ENCODE data around the gene CPLANE2.

The CPLANE2 gene

GRCh38 chr1:16237343-16237830 is 404 bp upstream of the CPLANE2 start:
- H2BK15ac ChIP-seq (ENCODE audit: low read depth, poor library complexity, severe bottlenecking), result no peak overlapping the region
- peak overlapping the region; percentile 36 for H2AK5ac ChIP-seq (ENCODE audit: low read length, severe bottlenecking)
- H3K4me3 ChIP-seq (ENCODE audit: insufficient read depth in 1 of 2, low read depth in 1 of 2, low read length in 2 of 2), result peak overlapping the region; percentile 70 to 90
- no peaks in the 10 kb centered on the region for H3K9me3 ChIP-seq (ENCODE audit: control insufficient read depth, low read length)
- H3K18ac ChIP-seq (ENCODE audit: low read depth in 1 of 2, low read length in 2 of 2), result no peak overlapping the region
- H3K4me1 ChIP-seq (ENCODE audit: control insufficient read depth, insufficient read depth, low read depth, low read length), result peaks cover 12% of the 10 kb centered on the region
- no peaks in the 10 kb centered on the region for H3K27me3 ChIP-seq (ENCODE audit: control insufficient read depth in 1 of 2, insufficient read depth in 1 of 2, low read length in 2 of 2)
- H3K79me1 ChIP-seq (replicated peaks; ENCODE audit: low read length, poor library complexity, severe bottlenecking), result peaks cover 5% of the 10 kb centered on the region
- DNase-seq, result no peak
- no peak overlapping the region for H2AFZ ChIP-seq (ENCODE audit: low read depth, low read length)
- H3K9ac ChIP-seq (ENCODE audit: low read length), result peak overlapping the region; percentile 92
- no peak overlapping the region for H4K91ac ChIP-seq (ENCODE audit: low read length)
- peaks cover 3 to 14% of the 10 kb centered on the region in 2 experiments for H3K36me3 ChIP-seq (ENCODE audit: control insufficient read depth in 1 of 2, insufficient read depth in 2 of 2, low read depth in 1 of 2, low read length in 2 of 2)
- peak overlapping the region in 1 of 2 experiments; percentile 7 for H3K4ac ChIP-seq (ENCODE audit: low read depth in 1 of 2, low read length in 2 of 2)
- H2BK12ac ChIP-seq (ENCODE audit: low read length in 2 of 2), result no peak overlapping the region
- no peak overlapping the region for H2BK5ac ChIP-seq (ENCODE audit: low read depth, low read length, poor library complexity, severe bottlenecking)
- no peak overlapping the region for H3K23ac ChIP-seq (ENCODE audit: low read length in 2 of 2)
- H4K8ac ChIP-seq (ENCODE audit: low read length), result peak overlapping the region; percentile 92
- WGBS, result 36% methylated on average over 4 of the region's 6 CpGs
- no peak overlapping the region for H2BK120ac ChIP-seq (ENCODE audit: low read depth, low read length)
- peak overlapping the region; percentile 92 for H3K4me2 ChIP-seq (ENCODE audit: low read length, poor library complexity, severe bottlenecking)
- H3K14ac ChIP-seq (ENCODE audit: low read length in 2 of 2), result no peak overlapping the region
- H3K27ac ChIP-seq (ENCODE audit: low read length, poor library complexity, severe bottlenecking), result peak overlapping the region; percentile 18

GRCh38 chr1:16235944-16236510 is 956 bp downstream of the CPLANE2 start:
- 44% methylated on average over 5 of the region's 6 CpGs for WGBS
- H2BK120ac ChIP-seq (ENCODE audit: low read depth, low read length), result no peak overlapping the region
- H3K23ac ChIP-seq (ENCODE audit: low read length in 2 of 2), result peak overlapping the region in 1 of 2 experiments; percentile 23
- no peak overlapping the region for H2BK15ac ChIP-seq (ENCODE audit: low read depth, poor library complexity, severe bottlenecking)
- peak overlapping the region; percentile 92 for H3K4me2 ChIP-seq (ENCODE audit: low read length, poor library complexity, severe bottlenecking)
- H3K18ac ChIP-seq (ENCODE audit: low read depth in 1 of 2, low read length in 2 of 2), result no peak overlapping the region
- H2BK12ac ChIP-seq (ENCODE audit: low read length in 2 of 2), result no peak overlapping the region
- peak overlapping the region in 1 of 2 experiments; percentile 67 for H3K4ac ChIP-seq (ENCODE audit: low read depth in 1 of 2, low read length in 2 of 2)
- H3K9me3 ChIP-seq (ENCODE audit: control insufficient read depth, low read length), result no peaks in the 10 kb centered on the region
- no peak overlapping the region for H4K91ac ChIP-seq (ENCODE audit: low read length)
- peak; percentile 40 for DNase-seq
- no peak overlapping the region for H3K27ac ChIP-seq (ENCODE audit: low read length, poor library complexity, severe bottlenecking)
- H2BK5ac ChIP-seq (ENCODE audit: low read depth, low read length, poor library complexity, severe bottlenecking), result no peak overlapping the region
- H3K9ac ChIP-seq (ENCODE audit: low read length), result peak overlapping the region; percentile 92
- no peak overlapping the region for H2AK5ac ChIP-seq (ENCODE audit: low read length, severe bottlenecking)
- peaks cover 20% of the 10 kb centered on the region for H3K4me1 ChIP-seq (ENCODE audit: control insufficient read depth, insufficient read depth, low read depth, low read length)
- H3K79me1 ChIP-seq (replicated peaks; ENCODE audit: low read length, poor library complexity, severe bottlenecking), result peaks cover 5% of the 10 kb centered on the region
- H3K36me3 ChIP-seq (ENCODE audit: control insufficient read depth in 1 of 2, insufficient read depth in 2 of 2, low read depth in 1 of 2, low read length in 2 of 2), result peaks cover 3 to 14% of the 10 kb centered on the region in 2 experiments
- peak overlapping the region; percentile 70 to 90 for H3K4me3 ChIP-seq (ENCODE audit: insufficient read depth in 1 of 2, low read depth in 1 of 2, low read length in 2 of 2)
- no peak overlapping the region for H2AFZ ChIP-seq (ENCODE audit: low read depth, low read length)
- no peak overlapping the region for H4K8ac ChIP-seq (ENCODE audit: low read length)
- H3K27me3 ChIP-seq (ENCODE audit: control insufficient read depth in 1 of 2, insufficient read depth in 1 of 2, low read length in 2 of 2), result no peaks in the 10 kb centered on the region
- no peak overlapping the region for H3K14ac ChIP-seq (ENCODE audit: low read length in 2 of 2)

- H3K4me3 ChIP-seq (ENCODE audit: insufficient read depth in 1 of 2, low read depth in 1 of 2, low read length in 2 of 2), result no peak overlapping the region
- H2BK15ac ChIP-seq (ENCODE audit: low read depth, poor library complexity, severe bottlenecking), result no peak overlapping the region
- no peaks in the 10 kb centered on the region for H3K27me3 ChIP-seq (ENCODE audit: control insufficient read depth in 1 of 2, insufficient read depth in 1 of 2, low read length in 2 of 2)
- no peak overlapping the region for H2BK12ac ChIP-seq (ENCODE audit: low read length in 2 of 2)
- no peak overlapping the region for H3K23ac ChIP-seq (ENCODE audit: low read length in 2 of 2)
- H2BK5ac ChIP-seq (ENCODE audit: low read depth, low read length, poor library complexity, severe bottlenecking), result no peak overlapping the region
- no peak overlapping the region for H2AK5ac ChIP-seq (ENCODE audit: low read length, severe bottlenecking)
- H3K79me1 ChIP-seq (replicated peaks; ENCODE audit: low read length, poor library complexity, severe bottlenecking), result peaks cover 5% of the 10 kb centered on the region
- H3K9ac ChIP-seq (ENCODE audit: low read length), result no peak overlapping the region
- H4K91ac ChIP-seq (ENCODE audit: low read length), result no peak overlapping the region
- H3K9me3 ChIP-seq (ENCODE audit: control insufficient read depth, low read length), result no peaks in the 10 kb centered on the region
- no peak overlapping the region for H3K4me2 ChIP-seq (ENCODE audit: low read length, poor library complexity, severe bottlenecking)
- WGBS, result 90% methylated on average over 1 of the region's 2 CpGs
- DNase-seq, result no peak
- peaks cover 22% of the 10 kb centered on the region for H3K4me1 ChIP-seq (ENCODE audit: control insufficient read depth, insufficient read depth, low read depth, low read length)
- H3K14ac ChIP-seq (ENCODE audit: low read length in 2 of 2), result no peak overlapping the region
- no peak overlapping the region for H2BK120ac ChIP-seq (ENCODE audit: low read depth, low read length)
- H3K18ac ChIP-seq (ENCODE audit: low read depth in 1 of 2, low read length in 2 of 2), result no peak overlapping the region
- no peak overlapping the region for H3K4ac ChIP-seq (ENCODE audit: low read depth in 1 of 2, low read length in 2 of 2)
- no peak overlapping the region for H4K8ac ChIP-seq (ENCODE audit: low read length)
- H3K27ac ChIP-seq (ENCODE audit: low read length, poor library complexity, severe bottlenecking), result no peak overlapping the region
- no peak overlapping the region for H2AFZ ChIP-seq (ENCODE audit: low read depth, low read length)
- H3K36me3 ChIP-seq (ENCODE audit: control insufficient read depth in 1 of 2, insufficient read depth in 2 of 2, low read depth in 1 of 2, low read length in 2 of 2), result peaks cover 3 to 14% of the 10 kb centered on the region in 2 experiments
Observed at GRCh38 chr1:16235347-16235746, 1.6 kb downstream of the CPLANE2 start.

- Histone ChIP-seq H3K14ac (ENCODE audit: low read length in 2 of 2) (no peak overlapping the region), H4K8ac (ENCODE audit: low read length) (no peak overlapping the region), H3K9ac (ENCODE audit: low read length) (no peak overlapping the region), H4K91ac (ENCODE audit: low read length) (no peak overlapping the region), H3K27me3 (ENCODE audit: control insufficient read depth in 1 of 2, insufficient read depth in 1 of 2, low read length in 2 of 2) (peaks cover 3 to 4% of the 10 kb centered on the region in 2 experiments), H2BK120ac (ENCODE audit: low read depth, low read length) (no peak overlapping the region), H3K4ac (ENCODE audit: low read depth in 1 of 2, low read length in 2 of 2) (no peak overlapping the region), H3K9me3 (ENCODE audit: control insufficient read depth, low read length) (no peaks in the 10 kb centered on the region), H2BK12ac (ENCODE audit: low read length in 2 of 2) (no peak overlapping the region), H3K18ac (ENCODE audit: low read depth in 1 of 2, low read length in 2 of 2) (no peak overlapping the region), H2BK5ac (ENCODE audit: low read depth, low read length, poor library complexity, severe bottlenecking) (no peak overlapping the region), H3K4me3 (ENCODE audit: insufficient read depth in 1 of 2, low read depth in 1 of 2, low read length in 2 of 2) (no peak overlapping the region), H3K4me2 (ENCODE audit: low read length, poor library complexity, severe bottlenecking) (no peak overlapping the region), H3K27ac (ENCODE audit: low read length, poor library complexity, severe bottlenecking) (no peak overlapping the region), H3K36me3 (ENCODE audit: control insufficient read depth in 1 of 2, insufficient read depth in 2 of 2, low read depth in 1 of 2, low read length in 2 of 2) (peaks cover 3 to 14% of the 10 kb centered on the region in 2 experiments), H3K23ac (ENCODE audit: low read length in 2 of 2) (no peak overlapping the region), H2AFZ (ENCODE audit: low read depth, low read length) (no peak overlapping the region), H2BK15ac (ENCODE audit: low read depth, poor library complexity, severe bottlenecking) (no peak overlapping the region), H3K79me1 (replicated peaks; ENCODE audit: low read length, poor library complexity, severe bottlenecking) (peaks cover 5% of the 10 kb centered on the region), H2AK5ac (ENCODE audit: low read length, severe bottlenecking) (no peak overlapping the region), H3K4me1 (ENCODE audit: control insufficient read depth, insufficient read depth, low read depth, low read length) (peaks cover 22% of the 10 kb centered on the region)
- 97% methylated on average over 8 of the region's 8 CpGs for WGBS
- no peak for DNase-seq
Observed at GRCh38 chr1:16233431-16233830, 3.6 kb downstream of the CPLANE2 start.

Data from mesenchymal stem cell (in vitro differentiated cells and primary cell).